ENCODE results near the gene ST8SIA4.

DNA sequence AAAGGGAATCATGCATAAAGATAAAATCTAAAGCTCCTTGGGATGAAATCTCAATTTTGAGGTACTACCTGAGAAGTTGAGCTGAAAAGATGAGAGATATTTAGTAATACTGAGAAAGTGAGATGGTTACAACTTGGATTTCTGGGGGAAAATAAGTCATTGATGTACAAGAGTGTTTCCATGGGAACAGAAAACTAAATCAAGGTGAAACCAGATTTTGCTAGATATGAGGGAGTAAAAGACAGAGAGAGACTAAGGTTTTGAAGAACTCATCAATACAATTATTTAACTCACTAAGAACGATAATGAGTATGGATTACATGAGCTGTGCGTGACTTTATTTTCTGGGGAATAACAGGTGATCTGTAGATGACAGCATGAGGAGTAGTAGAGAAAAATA, 10.2 kb upstream of the ST8SIA4 start:
- TF ChIP-seq, protein P1, sequence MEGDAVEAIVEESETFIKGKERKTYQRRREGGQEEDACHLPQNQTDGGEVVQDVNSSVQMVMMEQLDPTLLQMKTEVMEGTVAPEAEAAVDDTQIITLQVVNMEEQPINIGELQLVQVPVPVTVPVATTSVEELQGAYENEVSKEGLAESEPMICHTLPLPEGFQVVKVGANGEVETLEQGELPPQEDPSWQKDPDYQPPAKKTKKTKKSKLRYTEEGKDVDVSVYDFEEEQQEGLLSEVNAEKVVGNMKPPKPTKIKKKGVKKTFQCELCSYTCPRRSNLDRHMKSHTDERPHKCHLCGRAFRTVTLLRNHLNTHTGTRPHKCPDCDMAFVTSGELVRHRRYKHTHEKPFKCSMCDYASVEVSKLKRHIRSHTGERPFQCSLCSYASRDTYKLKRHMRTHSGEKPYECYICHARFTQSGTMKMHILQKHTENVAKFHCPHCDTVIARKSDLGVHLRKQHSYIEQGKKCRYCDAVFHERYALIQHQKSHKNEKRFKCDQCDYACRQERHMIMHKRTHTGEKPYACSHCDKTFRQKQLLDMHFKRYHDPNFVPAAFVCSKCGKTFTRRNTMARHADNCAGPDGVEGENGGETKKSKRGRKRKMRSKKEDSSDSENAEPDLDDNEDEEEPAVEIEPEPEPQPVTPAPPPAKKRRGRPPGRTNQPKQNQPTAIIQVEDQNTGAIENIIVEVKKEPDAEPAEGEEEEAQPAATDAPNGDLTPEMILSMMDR (IDR thresholded peaks at IDR 0.05 in 4 of 5, conservative IDR thresholded peaks at IDR 0.05 in 1 of 5) = no peak
- no peak for TF ChIP-seq POLR2A (IDR thresholded peaks at IDR 0.05)

Measured in gastrocnemius medialis (tissue), 4 donors.